Keratinocyte (primary cell): ENCODE data around the gene VANGL2.

ENCODE experiments used
- CTCF ChIP-seq, 3 experiments: IDR thresholded peaks in 1 of 3; conservative IDR thresholded peaks in 1 of 3; optimal IDR thresholded peaks in 1 of 3; 2 replicates in 2 of 3; 3 replicates in 1 of 3; pipeline versions ENCODE3 to v1.5.1; 2011; ENCODE audit warnings: low read length in 3 of 3, mild to moderate bottlenecking in 3 of 3, moderate library complexity in 2 of 3, control low read depth in 1 of 3, inconsistent platforms in 1 of 3; ENCODE audit not compliant: insufficient read depth in 2 of 3; ENCODE audit errors: extremely low read depth in 1 of 3
- EZH2 ChIP-seq: IDR thresholded peaks from one replicate; pipeline ENCODE4 v1.6.1; 2012; ENCODE audit warnings: inconsistent platforms, mild to moderate bottlenecking, low read length, moderate library complexity

DNA sequence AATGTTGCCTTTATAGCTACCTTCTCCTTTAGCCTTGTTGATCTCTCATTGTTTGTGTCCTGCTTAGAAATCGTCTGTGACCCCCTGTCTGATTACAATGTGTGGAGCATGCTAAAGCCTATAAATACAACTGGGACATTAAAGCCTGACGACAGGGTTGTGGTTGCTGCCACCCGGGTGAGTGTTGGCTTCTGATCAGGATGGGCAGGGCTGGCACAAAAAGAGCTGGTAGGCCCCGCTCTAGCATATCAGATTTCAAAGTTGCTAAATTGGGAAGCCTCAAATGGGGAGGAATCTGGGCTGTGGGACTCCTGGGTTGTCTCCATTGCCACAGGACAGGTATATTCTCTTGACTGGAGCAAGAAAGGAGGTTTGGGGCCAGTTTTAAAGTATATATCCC is 48.7 kb upstream of the VANGL2 start:
- TF ChIP-seq CTCF (optimal IDR thresholded peaks at IDR 0.05 in 1 of 3, IDR thresholded peaks at IDR 0.05 in 1 of 3, conservative IDR thresholded peaks at IDR 0.05 in 1 of 3; ENCODE audit: extremely low read depth in 1 of 3, insufficient read depth in 2 of 3, low read length in 3 of 3) (no peak), EZH2 (no peak)
